ENCODE data around the gene NCEH1.
A peak's percentile ranks its signal among the peaks of the same experiment; 100 is the strongest.

Gene NCEH1

DNA sequence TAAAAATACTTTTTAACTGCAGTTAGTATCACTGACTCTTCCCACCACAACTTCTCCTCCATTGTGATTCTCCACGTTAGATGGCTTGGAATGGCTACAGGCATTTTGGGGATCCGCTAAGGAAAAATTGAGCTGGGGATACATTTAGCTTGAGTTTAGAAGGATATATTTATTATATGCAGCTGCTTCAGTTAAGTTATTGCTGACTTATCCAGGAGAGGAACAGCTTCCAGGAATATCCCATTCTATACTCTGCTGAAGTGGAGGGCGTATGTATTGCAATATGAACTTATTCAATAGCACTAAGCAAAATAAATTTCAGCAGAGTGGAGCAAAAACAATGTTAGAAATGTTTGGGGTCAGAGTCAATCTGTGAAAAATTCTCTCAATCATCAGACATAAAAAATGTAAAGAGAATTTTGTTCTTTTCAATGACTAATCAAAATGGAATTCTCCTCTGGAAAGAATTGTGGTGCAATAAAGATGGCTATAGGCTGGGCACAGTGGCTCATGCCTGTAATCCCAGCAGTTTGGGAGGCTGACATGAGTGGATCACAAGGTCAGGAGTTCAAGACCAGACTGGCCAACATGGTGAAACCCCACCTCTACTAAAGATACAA is 84.7 kb downstream of the NCEH1 start:
- TF ChIP-seq, protein P1, sequence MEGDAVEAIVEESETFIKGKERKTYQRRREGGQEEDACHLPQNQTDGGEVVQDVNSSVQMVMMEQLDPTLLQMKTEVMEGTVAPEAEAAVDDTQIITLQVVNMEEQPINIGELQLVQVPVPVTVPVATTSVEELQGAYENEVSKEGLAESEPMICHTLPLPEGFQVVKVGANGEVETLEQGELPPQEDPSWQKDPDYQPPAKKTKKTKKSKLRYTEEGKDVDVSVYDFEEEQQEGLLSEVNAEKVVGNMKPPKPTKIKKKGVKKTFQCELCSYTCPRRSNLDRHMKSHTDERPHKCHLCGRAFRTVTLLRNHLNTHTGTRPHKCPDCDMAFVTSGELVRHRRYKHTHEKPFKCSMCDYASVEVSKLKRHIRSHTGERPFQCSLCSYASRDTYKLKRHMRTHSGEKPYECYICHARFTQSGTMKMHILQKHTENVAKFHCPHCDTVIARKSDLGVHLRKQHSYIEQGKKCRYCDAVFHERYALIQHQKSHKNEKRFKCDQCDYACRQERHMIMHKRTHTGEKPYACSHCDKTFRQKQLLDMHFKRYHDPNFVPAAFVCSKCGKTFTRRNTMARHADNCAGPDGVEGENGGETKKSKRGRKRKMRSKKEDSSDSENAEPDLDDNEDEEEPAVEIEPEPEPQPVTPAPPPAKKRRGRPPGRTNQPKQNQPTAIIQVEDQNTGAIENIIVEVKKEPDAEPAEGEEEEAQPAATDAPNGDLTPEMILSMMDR (IDR thresholded peaks at IDR 0.05; ENCODE audit: extremely low read depth, insufficient read depth, missing control alignments): no peak
- DNase-seq (ENCODE audit: low spot score): no peak
- in situ Hi-C loops (cut with MboI; ENCODE audit: low pct_unique_long_range_greater_than_20kb, low sequenced_read_pairs, unreplicated experiment): no loop called here

DNA sequence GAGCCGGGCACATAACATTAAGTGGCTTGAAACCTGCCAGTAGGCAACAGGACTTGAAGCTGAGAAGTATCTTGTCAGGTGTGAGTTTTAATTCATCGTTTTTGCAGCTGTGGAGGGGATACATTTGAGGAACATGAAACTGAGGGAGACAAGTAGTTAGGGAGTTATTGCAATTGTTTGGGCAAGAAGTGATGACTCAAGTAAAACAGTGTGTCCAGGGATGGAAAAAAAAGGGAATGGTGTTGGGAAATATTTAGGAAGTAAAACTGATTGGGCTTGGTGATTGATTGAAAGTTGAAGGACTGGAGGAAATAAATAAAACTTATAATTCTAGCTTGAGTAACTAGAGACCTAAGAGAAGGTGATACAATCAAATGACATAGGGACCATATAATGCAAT is 85.5 kb downstream of the NCEH1 start:
- in situ Hi-C loops (cut with MboI; ENCODE audit: low pct_unique_long_range_greater_than_20kb, low sequenced_read_pairs, unreplicated experiment): no loop called here
- no peak for DNase-seq (ENCODE audit: low spot score)

DNA sequence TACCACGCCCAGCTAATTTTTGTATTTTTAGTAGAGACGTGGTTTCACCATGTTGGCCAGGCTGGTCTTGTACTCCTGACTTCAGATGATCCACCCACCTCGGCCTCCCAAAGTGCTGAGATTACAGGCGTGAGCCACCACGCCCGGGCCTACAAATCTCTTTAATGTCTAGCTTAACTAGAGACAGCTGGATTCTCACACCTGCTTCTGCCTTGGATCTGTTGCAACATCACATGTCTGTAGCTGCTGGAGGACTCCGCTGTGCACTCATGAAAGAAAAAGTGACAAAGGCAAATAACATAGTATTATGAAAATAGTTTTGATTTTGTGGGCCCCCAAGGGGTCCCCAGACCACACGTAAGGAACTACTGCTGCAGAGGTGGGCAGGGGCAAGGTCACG is 85.9 kb downstream of the NCEH1 start:
- TF ChIP-seq, protein P1 (IDR thresholded peaks at IDR 0.05; ENCODE audit: extremely low read depth, insufficient read depth, missing control alignments): no peak
- in situ Hi-C loops (cut with MboI; ENCODE audit: low pct_unique_long_range_greater_than_20kb, low sequenced_read_pairs, unreplicated experiment): no loop called here
- DNase-seq (ENCODE audit: low spot score): no peak

More for the DNA sequence above, 85.5 kb downstream of the NCEH1 start:
- TF ChIP-seq, protein P1 (IDR thresholded peaks at IDR 0.05; ENCODE audit: extremely low read depth, insufficient read depth, missing control alignments): no peak

DNA sequence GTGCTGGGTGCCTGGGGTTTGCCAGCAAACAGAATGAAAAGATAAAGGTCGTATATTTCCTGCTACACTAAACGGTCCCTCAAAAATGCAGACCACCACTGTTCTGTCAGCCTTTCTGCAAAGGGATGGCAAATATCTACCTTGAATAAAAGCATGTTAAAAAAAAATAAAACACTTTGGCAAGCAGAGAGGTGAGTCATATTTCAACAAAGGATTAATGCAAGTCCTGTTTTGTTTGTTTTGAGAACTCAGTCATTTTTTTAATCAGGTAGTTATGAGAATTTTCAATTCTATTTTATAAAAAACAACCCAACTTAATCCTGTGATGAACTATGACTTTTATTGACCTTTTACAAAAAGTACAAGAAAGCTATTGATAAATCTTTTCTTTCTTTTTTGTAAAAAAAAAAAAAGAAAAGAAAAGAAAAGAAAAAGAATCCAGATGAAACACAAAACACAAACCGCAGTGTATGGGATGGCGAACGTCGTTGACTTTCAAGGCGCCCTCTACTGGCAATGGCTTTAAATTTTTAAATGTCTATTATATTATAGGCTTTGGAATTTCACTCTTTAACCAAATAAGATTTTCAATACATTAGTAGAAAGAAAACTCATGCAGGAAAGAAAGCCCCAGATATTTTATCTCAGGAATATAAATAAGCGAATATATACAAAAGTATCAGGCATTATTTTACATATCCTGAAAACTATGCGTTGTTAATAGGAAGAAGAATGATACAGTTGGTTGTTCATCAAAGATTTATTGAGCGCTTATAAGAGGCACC is 87.8 kb downstream of the NCEH1 start:
- DNase-seq (ENCODE audit: low spot score): peak; percentile 34
- TF ChIP-seq, protein P1 (IDR thresholded peaks at IDR 0.05; ENCODE audit: extremely low read depth, insufficient read depth, missing control alignments): peak; percentile 52
- in situ Hi-C loops (cut with MboI; ENCODE audit: low pct_unique_long_range_greater_than_20kb, low sequenced_read_pairs, unreplicated experiment): no loop called here

DNA sequence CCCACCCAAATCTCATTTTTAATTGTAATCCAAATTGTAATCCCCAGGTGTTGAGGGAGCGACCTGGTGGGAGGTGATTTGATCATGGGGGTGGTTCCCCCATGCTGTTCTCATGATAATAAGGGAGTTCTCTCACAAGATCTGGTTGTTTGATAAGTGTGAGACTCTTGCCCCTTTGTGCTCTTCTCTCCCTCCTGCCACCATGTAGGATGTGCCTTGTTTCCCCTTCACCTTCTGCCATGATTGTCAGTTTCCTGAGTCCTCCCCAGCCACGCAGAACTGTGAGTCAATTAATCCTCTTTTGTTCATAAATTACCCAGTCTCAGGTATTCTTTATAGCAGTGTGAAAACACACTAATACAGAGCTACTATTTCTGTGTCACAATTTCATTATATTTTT is 88.7 kb downstream of the NCEH1 start:
- DNase-seq (ENCODE audit: low spot score): no peak
- TF ChIP-seq, protein P1 (IDR thresholded peaks at IDR 0.05; ENCODE audit: extremely low read depth, insufficient read depth, missing control alignments): no peak
- in situ Hi-C loops (cut with MboI; ENCODE audit: low pct_unique_long_range_greater_than_20kb, low sequenced_read_pairs, unreplicated experiment): no loop called here

DNA sequence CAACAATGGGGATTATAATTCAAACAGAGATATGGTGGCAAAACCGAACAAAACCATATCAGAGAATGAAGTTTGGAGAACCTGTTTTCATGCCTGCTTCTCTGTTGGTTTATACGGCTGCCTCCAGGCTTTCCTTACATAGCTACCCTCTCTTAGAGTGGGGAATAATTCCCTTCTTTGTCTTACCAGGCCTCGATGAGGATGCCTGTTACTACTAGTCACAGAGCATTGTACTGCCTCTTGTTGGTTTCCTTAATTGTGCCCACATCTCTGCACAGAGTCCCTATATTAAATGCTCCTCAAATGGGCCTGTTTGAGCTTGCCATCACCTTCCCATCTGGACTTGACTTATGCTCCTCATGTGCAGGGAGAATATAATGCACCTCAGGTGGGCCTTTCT is 92.9 kb downstream of the NCEH1 start:
- DNase-seq (ENCODE audit: low spot score): no peak
- in situ Hi-C loops (cut with MboI; ENCODE audit: low pct_unique_long_range_greater_than_20kb, low sequenced_read_pairs, unreplicated experiment): no loop called here
- TF ChIP-seq, protein P1 (IDR thresholded peaks at IDR 0.05; ENCODE audit: extremely low read depth, insufficient read depth, missing control alignments): no peak

Data from GM13977 (cell line).